NCI-H128 (cell line): ENCODE results near the gene APEX1.
"Not testable (repeated sequence)": the region's sequence is repeated elsewhere in the genome, so short reads cannot be mapped to it uniquely, and the experiment has no call there.

ENCODE experiments used
- DNase-seq: peaks from one replicate; lab custom pipeline; 2025; ENCODE audit not compliant: unreplicated experiment; lab: John Stamatoyannopoulos, UW

The APEX1 gene

DNA sequence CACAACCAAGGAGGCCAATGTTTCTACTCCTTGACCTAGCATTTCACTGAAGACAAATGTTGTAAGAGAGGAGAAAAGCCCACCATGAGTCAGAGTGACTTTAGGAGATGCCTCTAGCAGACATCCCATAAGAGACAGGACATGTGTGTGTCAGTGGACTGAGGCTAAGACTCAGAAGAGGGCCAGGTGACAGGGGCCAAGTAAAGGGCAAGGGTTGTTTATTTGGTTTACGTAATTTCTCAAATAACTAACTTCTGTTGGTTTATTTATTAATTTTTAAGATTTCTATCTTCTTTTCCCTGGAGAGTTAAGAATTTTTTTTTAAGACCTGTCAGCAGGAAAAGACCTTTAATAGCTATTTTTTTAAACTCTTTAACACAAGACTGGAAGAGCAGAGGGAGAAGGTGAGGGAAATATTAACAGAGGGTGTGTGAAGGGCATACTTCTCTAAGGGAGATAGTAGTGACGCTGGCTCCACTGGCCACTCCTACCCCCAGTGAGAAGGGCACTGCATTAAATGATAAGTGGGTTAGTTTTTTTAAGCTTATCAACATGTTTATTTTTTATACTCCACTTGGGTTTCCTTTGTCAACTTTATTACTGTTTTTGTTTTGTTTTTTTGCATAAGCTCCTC, 17.6 kb downstream of the APEX1 start:
- no peak for DNase-seq

DNA sequence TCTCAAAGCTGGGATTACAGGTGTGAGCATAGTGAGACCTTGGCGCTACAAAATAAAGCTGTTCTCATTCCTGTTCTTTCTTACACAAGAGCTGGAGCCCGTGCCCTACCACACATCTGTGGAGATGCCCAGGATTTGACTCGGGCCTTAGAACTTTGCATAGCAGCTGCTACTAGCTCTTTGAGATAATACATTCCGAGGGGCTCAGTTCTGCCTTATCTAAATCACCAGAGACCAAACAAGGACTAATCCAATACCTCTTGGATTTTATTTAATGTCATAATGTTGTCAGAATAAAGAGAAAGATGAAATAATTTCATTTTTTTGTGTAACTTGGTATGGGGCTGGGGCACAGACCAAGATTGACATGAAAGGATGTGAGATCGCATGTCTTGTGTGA, 21.8 kb downstream of the APEX1 start:
- DNase-seq: no peak

DNA sequence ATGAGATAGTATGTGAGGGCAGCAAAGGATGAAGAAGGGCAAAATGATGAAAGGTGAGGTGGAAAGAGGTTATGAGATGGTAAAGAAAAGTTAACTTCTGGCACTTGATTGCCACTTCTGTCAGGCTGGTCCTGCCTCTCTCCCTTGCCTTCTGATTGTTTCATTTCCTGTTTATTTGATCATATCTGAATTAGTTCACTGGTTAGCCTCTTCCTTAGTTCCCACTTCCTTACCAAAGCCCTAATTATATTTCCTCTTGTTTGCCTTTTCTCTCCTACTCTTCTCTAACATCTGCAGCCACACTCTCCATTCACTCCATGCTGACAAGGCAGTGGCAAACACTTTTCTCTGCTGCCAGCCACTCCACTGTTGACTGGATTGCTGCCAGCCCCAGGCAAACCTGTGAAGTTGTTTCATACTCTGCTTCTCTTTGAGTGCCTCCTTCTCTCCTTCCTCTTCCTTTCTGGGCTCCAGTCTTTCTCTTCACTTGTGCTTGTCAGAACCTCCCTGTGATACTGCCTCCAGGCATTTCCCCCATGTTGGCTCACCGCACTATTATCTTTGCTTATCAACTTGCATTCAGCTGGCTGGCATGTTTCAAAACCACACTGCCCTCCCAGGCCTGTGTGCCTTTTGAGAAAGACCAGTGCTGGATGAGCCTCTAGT, 22.3 kb downstream of the APEX1 start:
- no peak for DNase-seq

DNA sequence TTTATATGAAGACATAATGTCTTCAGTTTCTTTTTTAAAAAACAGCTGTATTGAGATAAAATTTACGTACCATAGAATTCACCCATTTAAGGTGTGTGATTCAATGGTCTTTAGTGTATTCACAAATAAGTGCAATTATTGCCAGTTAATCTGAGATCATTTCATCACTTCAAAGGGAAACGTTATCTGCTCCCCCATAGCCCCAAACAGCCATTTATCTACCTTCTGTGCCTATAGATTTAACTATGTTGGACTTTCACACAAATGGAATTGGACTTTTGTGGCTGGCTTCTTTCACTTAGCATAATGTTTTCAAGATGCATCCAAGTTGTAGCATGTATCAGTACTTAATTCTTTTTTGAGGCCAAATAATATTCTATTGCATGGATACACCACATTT, 23.9 kb downstream of the APEX1 start:
- DNase-seq: no peak

DNA sequence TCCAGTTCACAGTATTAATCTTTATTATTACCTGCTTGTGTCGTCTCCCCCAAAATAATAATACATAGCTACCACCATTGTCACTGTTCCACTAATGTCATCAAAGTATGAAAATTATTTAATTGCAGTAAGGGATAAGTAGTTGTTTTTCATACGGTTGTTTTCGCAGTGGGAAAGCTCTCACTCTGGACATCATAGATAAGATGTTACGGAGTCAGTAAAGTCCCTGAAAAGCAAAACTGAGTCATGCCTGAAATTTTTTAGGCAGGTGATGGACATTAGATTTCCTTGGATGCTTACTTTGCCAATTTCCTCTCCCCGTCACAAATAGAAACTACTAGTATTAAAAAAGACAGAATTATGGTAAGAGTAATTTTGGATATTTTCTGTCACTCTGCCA, 27.4 kb downstream of the APEX1 start:
- DNase-seq: no peak

DNA sequence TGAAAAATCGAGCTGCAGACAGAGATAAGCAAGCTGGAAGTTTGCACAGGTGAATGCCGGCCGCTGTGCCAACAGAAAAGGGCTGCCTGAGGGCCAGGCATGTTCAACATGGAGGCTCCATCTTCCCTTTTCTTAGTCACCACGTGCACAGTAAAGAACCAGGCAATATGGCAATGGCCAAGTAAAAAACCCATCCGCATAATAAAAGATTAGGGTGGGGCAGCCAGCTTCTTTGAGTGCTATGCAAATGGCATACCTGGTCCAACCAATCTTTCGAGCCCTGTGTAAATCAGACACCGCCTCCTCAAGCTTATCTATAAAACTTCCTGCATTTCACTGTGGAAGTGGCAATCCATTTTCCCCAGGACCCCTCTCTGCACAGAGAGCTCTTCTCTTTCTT, 30.9 kb downstream of the APEX1 start:
- DNase-seq: no peak

DNA sequence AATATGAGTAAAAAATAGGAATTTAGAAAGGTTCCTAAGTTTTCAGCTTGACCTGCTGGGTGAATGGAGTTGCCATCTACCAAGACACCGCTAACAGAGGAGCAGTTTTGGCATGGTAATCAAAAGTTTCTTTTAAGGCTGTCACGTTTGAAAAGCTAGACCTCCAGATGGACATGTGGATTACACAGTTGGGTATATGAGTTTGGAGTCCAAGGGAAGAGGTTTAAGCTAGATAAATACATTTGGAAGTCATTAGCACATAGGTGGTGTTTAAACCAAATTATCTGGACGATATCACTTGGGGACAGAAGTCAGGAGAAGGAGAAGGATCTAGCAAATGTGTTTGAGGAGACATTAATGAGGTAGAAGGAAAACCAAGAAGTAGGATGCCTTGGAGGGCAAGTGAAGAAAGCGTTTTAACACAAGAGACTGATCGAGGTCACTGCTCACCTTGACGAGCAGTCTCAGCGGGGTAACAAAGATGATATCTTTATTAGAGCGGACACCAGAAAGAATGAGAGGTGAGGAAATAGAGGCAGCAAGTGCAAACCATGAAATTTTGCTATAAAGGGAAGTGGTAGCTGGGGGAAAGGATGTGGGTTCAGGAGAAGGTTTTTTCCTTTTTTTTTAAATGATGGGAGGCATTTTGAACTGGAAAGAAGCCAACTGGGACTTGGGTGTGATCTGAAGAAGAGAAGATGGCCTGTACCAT, 31.8 kb downstream of the APEX1 start:
- no peak for DNase-seq

DNA sequence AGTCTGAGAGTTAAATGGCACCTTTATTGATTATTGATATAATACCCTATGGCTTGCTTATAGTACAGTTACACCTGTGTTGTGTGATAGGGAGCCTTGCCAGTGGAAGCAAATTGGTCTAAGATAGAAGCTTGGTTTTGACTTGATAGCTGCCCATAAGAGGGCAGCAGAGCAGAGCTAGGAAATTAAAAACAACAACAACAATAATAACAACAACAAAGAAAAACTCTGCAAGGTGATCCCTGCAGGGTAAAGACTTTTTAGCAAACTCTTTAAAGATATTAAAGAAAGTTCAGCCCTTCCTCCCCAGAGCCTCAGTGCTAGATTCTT, 32.3 kb downstream of the APEX1 start:
- no peak for DNase-seq

DNA sequence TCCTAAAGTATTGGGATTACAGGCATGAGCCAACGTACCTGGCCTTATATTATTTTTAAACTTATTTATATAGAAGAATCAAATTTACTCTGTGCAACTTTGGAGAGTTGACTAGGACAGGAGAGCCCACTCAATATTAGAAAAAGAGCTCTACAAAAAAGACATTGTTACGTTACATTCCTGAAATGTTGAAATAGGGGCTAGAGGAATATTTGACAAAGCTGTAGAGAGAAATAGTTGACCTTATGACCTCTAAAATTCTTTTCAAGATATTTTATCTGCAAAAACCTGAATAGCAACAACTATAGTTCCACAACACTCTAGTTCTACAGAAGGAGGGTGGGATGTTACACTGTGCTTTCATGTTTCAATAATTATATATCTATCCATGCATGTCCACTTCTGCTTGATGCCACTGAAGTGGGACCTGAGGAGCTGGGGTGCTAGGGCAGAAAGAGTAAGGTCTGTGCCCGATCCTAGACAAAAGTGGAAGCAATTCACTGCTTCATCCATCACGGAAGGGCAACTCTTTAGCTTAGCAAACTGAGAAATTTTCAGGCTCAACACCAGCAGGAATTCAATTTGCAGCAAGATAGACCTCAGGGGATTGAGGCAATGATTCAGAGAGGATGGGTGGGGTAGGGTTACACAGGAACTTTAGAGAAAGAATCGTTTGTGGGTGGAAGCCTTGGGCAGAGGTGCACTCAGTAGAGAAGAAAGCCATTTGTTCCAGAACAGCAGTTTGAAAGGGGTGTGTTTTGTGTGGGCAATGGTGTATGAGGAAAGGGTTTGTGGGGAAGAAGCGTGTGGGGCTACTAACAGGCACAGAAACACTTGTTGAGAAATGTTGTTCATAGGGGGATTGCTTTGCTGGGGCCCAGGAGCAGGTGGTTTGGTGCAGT, 34.3 kb downstream of the APEX1 start:
- no peak for DNase-seq

DNA sequence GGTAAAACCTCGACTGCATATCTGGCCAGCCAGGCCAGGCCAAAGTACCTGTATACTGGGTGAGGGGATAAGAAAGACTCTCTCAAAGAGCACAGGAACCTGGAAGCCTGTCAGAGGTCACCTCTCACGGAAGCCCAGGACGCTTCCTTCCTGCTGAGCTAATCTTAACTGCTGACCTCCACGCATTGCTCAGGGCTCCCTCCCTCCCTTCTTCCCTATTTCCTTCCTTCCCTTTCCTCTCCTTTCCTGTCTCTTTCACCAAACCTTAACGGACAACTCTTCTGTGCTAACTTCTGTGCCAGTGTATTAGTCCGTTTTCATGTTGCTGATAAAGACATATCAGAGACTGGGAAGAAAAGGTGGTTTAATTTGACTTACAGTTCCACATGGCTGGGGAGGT, 35.5 kb downstream of the APEX1 start:
- no peak for DNase-seq

DNA sequence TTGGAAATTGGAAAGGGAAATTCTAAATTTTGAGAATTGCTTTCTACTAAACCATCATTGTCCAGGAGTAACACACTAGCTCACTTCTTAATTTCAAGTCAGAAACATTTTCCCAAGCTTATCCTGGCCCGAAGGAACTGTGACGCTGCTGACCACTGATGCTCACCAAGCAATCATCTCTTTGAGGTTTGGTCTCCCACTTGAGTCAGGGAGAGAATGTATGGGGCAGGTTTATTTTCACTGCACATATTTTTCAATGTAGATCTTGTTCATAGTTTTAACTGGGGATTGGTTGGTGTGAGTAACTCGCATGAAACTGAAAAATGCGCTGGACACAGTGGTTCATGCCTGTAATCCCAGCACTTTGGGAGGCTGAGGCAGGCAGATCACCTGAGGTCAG, 37.5 kb downstream of the APEX1 start:
- no peak for DNase-seq

DNA sequence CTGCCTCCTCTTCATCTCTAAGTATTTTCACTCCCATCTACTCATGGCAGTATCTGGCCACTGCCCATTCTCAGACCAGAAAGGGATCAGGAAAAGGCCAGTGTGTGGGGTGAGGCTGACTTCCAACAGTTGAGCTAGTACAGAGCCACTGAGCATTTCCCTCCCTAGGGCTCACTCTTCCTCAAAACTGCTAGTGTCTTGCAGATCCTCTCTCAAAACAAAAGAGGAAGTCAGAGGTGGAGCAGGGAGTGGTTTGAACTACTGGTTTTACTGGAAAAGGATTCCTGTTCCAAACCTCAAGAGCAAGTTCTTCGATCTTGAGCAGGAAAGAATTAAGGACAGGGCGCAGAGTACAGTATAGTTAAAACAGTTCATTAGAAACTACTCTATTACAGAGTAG, 38.6 kb downstream of the APEX1 start:
- no peak for DNase-seq

DNA sequence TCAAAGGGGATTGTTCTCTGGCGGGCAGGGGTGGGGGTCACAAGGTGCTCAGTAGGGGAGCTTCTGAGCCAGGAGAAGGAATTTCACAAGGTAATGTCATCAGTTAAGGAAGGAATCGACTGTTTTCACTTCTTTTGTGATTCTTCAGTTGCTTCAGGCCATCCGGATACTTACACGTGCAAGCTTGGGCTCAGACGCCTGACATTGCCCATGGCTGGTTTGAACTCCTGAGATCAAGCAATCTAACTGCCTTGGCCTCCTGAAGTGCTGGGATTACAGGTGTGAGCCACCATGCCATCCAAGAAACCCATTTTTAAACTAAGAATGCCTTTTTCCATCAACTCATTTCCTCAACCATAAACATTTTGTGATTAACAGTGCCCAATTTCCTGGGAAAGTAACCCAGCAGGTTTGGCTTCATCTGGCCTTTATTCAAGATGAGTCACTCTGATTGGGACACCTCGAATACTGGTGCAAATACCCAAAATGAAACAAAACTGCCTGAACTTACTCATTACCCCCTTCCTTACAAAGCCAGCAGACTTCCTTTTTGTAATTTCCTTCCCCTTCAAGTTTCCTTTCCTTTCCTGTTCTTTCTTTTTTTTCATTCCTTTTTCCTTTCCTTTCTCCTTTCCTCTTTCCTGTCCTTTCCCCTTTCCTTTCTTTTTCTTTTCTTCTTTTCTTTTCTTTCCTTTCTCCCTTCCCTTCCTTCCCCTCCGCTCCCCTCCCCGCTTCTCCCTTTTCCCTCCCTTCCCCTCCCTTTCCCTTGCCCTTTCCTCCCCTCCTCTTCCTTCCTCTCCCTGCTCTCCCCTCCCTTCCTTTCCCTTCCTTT, 40.1 kb downstream of the APEX1 start:
- no peak for DNase-seq

DNA sequence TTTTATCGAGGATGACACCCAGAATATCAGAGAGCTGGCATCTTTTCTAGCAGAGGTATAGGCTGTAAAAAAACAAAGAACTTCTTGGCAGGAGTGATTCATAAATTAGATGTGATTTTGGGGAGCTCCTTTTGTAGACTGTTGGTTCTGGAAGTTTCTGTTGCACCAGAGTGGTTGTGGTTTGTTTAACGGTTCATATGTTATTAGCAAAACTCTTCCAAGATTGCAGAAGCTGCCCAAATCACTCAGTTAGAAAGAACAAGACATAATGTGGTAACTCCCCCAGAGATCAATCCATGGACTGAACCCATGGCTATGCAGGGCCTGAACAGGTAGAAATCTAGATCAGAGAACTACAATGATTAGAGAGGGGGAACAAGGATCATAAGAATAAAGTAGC, 43.6 kb downstream of the APEX1 start:
- DNase-seq: no peak

DNA sequence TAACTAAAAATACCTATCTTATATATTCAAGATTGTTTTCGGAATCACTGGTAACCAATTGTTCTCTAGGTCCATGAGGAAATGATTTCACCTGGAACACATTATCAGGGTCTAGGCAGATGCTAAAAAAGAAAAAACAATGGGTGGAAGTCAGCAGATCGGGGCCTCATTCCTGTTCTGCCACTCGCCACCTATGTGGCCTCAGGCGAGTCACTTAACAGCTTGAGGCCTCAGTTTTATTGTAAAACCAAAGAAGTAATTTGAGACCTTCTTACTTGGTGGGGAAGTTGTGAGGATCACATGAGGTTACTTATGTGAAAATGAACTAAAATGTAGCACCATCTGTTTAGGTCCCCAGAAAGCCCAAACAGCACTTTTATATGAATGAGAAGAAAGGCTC, 44.1 kb downstream of the APEX1 start:
- no peak for DNase-seq

DNA sequence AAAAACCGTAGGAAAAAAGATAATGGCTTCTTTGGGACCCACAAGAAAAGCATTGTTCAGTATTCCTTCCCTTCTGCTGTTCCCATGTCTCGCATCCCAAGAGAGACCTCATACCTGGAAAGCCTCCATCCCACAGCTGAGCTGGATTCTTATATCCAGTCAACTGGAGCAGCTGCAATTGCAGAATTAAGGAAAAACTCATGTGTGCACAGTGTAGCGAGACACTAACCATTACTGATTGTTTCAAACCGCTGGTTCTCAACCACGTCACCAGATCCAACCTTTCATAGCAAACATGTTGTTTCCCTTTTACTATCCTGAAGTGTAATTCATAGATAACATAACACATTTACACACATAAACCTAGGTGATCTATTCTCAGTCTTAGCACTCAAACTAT, 44.9 kb downstream of the APEX1 start:
- DNase-seq: no peak

DNA sequence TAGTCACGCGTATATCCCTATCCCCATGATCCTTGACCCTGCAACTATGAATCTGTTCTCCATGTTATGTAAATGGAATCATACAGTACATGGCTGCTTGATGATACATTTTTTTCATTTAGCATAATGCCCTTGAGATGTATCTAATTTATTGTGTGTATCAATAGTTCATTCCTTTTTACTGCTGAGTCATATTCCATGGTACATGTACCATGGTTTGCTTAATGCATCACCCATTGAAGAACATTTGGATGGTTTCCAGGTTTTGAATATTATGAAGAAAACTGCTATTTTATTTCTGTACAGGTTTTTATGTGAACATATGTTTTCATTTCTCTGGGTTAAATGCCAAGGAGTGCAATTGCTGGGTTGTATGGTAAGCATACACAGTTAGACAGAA, 46.3 kb downstream of the APEX1 start:
- DNase-seq: no peak

DNA sequence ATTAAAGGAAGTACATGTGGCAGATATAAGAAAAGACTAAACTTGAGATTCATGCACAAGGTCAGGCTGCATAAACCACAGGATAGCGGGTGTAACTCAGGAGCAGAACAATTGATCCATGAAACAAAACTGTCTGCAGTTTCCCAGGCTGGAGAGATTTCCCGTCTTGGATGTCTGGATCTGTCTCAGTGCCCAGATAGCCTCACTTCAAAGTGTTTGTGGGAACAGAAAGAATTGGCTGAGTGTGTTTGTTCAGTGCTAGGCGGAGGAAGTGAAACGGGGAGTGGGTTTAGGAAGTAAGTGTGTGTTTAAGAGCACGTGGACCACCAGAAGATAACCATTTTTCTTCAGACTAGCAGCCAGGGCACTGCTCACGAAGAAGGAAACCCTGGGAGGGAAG, 48.9 kb downstream of the APEX1 start:
- DNase-seq: no peak

DNA sequence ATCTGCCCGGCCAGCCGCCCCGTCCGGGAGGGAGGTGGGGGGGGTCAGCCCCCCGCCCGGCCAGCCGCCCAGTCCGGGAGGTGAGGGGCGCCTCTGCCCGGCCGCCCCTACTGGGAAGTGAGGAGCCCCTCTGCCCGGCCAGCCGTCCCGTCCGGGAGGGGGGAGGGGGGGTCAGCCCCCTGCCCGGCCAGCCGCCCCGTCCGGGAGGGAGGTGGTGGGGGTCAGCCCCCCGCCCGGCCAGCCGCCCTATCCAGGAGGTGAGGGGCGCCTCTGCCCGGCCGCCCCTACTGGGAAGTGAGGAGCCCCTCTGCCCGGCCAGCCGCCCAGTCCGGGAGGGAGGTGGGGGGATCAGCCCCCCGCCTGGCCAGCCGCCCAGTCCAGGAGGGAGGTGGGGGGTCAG, 51.2 kb downstream of the APEX1 start:
- DNase-seq: not testable (repeated sequence)

DNA sequence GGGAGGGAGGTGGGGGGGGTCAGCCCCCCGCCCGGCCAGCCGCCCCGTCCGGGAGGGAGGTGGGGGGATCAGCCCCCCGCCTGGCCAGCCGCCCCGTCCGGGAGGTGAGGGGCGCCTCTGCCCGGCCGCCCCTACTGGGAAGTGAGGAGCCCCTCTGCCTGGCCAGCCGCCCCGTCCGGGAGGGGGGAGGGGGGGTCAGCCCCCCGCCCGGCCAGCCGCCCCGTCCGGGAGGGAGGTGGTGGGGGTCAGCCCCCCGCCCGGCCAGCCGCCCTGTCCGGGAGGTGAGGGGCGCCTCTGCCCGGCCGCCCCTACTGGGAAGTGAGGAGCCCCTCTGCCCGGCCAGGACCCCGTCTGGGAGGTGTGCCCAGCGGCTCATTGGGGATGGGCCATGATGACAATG, 51.7 kb downstream of the APEX1 start:
- not testable (repeated sequence) for DNase-seq
